ENCODE results near the gene RALGPS1. TPM values are rescaled to one million over a fixed set of nuclear protein-coding genes. Genes with fewer than 3 reads are reported as not detected.

The RALGPS1 gene
- total RNA-seq, 4 donors from 2014 or later = 27.3 to 42.1 (median 39.1) TPM

DNA sequence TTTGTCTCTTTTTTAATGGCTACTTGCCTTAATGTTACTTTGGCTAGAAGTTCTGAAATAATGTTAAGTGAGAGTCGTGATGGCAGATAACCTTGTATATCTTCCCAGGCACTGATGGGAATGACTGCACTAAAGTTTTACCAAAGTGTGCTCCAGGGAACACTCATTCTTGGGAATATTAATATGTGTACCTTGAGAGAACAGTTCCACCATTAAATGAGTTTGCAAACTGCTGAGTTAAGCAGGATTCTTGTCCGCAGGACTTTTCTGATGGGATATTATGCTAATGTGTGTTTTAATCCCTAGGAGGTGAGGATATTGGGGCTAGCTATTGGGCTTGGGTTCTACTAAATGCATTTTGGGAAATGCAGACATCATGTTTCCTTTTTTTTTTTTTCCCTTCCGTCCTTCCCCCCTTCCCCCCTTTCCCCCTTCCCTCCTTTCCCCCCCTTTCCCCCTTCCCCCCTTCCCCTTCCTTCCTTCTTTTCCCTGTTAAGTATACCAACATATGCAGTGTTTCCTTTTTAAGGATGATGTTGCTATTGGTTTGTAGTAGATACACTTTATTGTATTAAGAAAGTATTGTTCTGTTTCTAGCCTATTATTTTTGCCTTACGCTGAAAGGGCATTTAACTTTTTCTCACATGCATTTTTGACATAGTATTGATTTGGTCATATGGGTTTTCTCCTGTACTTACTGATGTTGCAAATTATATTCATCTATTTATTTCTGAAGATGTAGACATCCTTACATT is 38.6 kb upstream of the RALGPS1 start:
- H3K4me3 ChIP-seq (replicated peaks in 1 of 3) = no peak overlapping the region
- H3K9me3 ChIP-seq = no peaks in the 10 kb centered on the region
- H3K4me1 ChIP-seq = peaks cover 0 to 7% of the 10 kb centered on the region in 2 donors
- H3K36me3 ChIP-seq = peaks cover 10 to 14% of the 10 kb centered on the region in 2 donors
- TF ChIP-seq, protein P1, sequence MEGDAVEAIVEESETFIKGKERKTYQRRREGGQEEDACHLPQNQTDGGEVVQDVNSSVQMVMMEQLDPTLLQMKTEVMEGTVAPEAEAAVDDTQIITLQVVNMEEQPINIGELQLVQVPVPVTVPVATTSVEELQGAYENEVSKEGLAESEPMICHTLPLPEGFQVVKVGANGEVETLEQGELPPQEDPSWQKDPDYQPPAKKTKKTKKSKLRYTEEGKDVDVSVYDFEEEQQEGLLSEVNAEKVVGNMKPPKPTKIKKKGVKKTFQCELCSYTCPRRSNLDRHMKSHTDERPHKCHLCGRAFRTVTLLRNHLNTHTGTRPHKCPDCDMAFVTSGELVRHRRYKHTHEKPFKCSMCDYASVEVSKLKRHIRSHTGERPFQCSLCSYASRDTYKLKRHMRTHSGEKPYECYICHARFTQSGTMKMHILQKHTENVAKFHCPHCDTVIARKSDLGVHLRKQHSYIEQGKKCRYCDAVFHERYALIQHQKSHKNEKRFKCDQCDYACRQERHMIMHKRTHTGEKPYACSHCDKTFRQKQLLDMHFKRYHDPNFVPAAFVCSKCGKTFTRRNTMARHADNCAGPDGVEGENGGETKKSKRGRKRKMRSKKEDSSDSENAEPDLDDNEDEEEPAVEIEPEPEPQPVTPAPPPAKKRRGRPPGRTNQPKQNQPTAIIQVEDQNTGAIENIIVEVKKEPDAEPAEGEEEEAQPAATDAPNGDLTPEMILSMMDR (IDR thresholded peaks at IDR 0.05) = no peak
- no peak for TF ChIP-seq POLR2A (IDR thresholded peaks at IDR 0.05)
- intact Hi-C loops (cut with DNase I) = no loop called here
- no peak for DNase-seq
- WGBS, 2 donors = 82 to 84% methylated on average over 4 of the region's 4 CpGs
- H3K27me3 ChIP-seq = no peaks in the 10 kb centered on the region
- H3K27ac ChIP-seq = no peak overlapping the region

- Histone ChIP-seq H3K4me3 (replicated peaks in 1 of 3) (no peak overlapping the region), H3K9me3 (no peaks in the 10 kb centered on the region), H3K27ac (no peak overlapping the region), H3K4me1 (peaks cover 0 to 7% of the 10 kb centered on the region in 2 donors), H3K36me3 (peaks cover 10 to 16% of the 10 kb centered on the region in 2 donors), H3K27me3 (no peaks in the 10 kb centered on the region)
- intact Hi-C loops (cut with DNase I) = no loop called here
- no peak for TF ChIP-seq POLR2A (IDR thresholded peaks at IDR 0.05)
- TF ChIP-seq, protein P1 (IDR thresholded peaks at IDR 0.05) = no peak
- no peak for DNase-seq
- 87 to 89% methylated on average over 4 of the region's 4 CpGs for WGBS, 2 donors
Measured at GRCh38 chr9:126876531-126876930, 38.1 kb upstream of the RALGPS1 start.

GRCh38 chr9:126877418-126877817 is 37.2 kb upstream of the RALGPS1 start:
- H3K4me1 ChIP-seq = peaks cover 0 to 7% of the 10 kb centered on the region in 2 donors
- peaks cover 10 to 16% of the 10 kb centered on the region in 2 donors for H3K36me3 ChIP-seq
- intact Hi-C loops (cut with DNase I) = no loop called here
- no peaks in the 10 kb centered on the region for H3K27me3 ChIP-seq
- TF ChIP-seq, protein P1 (IDR thresholded peaks at IDR 0.05) = no peak
- no peak for TF ChIP-seq POLR2A (IDR thresholded peaks at IDR 0.05)
- no peak overlapping the region for H3K27ac ChIP-seq
- H3K4me3 ChIP-seq (replicated peaks in 1 of 3) = no peak overlapping the region
- H3K9me3 ChIP-seq = no peaks in the 10 kb centered on the region
- no peak for DNase-seq
- WGBS, 2 donors = 83 to 86% methylated on average over 9 of the region's 9 CpGs

- no peaks in the 10 kb centered on the region for H3K9me3 ChIP-seq
- H3K4me3 ChIP-seq (replicated peaks in 1 of 3) = no peak overlapping the region
- no peak overlapping the region for H3K27ac ChIP-seq
- 90 to 91% methylated on average over 9 of the region's 9 CpGs for WGBS, 2 donors
- TF ChIP-seq, protein P1 (IDR thresholded peaks at IDR 0.05) = no peak
- no peak for TF ChIP-seq POLR2A (IDR thresholded peaks at IDR 0.05)
- peaks cover 10 to 16% of the 10 kb centered on the region in 2 donors for H3K36me3 ChIP-seq
- H3K27me3 ChIP-seq = no peaks in the 10 kb centered on the region
- intact Hi-C loops (cut with DNase I) = no loop called here
- DNase-seq = no peak
- H3K4me1 ChIP-seq = peaks cover 0 to 7% of the 10 kb centered on the region in 2 donors
Measured at GRCh38 chr9:126879288-126879687, 35.3 kb upstream of the RALGPS1 start.

DNA sequence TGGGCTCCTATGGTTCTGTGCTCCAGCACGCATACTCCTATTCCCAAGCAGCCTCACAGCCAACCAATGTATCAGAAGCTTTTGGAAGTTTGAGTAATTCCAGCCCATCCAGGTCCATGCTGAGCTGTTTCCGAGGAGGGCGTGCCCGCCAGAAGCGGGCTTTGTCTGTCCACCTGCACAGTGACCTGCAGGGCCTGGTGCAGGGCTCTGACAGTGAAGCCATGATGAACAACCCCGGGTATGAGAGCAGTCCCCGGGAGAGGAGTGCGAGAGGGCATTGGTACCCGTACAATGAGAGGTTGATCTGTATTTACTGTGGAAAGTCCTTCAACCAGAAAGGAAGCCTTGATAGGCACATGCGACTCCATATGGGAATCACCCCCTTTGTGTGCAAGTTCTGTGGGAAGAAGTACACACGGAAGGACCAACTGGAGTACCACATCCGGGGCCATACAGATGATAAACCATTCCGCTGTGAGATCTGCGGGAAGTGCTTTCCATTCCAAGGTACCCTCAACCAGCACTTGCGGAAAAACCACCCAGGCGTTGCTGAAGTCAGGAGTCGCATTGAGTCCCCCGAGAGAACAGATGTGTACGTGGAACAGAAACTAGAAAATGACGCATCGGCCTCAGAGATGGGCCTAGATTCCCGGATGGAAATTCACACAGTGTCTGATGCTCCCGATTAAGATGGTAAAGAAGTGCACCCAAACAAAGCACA is 34.2 kb upstream of the RALGPS1 start:
- H3K27me3 ChIP-seq = no peaks in the 10 kb centered on the region
- H3K36me3 ChIP-seq = peaks cover 10 to 16% of the 10 kb centered on the region in 2 donors
- no peak for TF ChIP-seq POLR2A (IDR thresholded peaks at IDR 0.05)
- TF ChIP-seq, protein P1 (IDR thresholded peaks at IDR 0.05) = no peak
- H3K27ac ChIP-seq = no peak overlapping the region
- H3K9me3 ChIP-seq = no peaks in the 10 kb centered on the region
- H3K4me3 ChIP-seq (replicated peaks in 1 of 3) = no peak overlapping the region
- intact Hi-C loops (cut with DNase I) = no loop called here
- 96 to 98% methylated on average over 17 to 22 of the region's 23 CpGs for WGBS, 2 donors
- DNase-seq = no peak
- H3K4me1 ChIP-seq = peaks cover 4 to 9% of the 10 kb centered on the region in 2 donors
